Measurements from ENCODE around the gene SUMF2. TPM values are rescaled to one million over a fixed set of nuclear protein-coding genes. Genes with fewer than 3 reads are reported as not detected.

Gene SUMF2
- total RNA-seq, 3 donors from 2014 or later (not counting 1 experiment from before 2014, with no cell fraction given): 130 to 147 (median 136) TPM

GRCh38 chr7:56074371-56074791, 10.3 kb downstream of the SUMF2 start:
- Mint-ChIP-seq H3K9me3 (no peaks in the 10 kb centered on the region), H3K36me3 (peaks cover 7% of the 10 kb centered on the region), H3K4me1 (peaks cover 6 to 14% of the 10 kb centered on the region in 2 donors), H3K4me3 (no peak overlapping the region), H3K27ac (peak overlapping the region in 1 of 2 donors; percentile 7), H3K27me3 (ENCODE audit: low read depth in 2 of 2) (no peaks in the 10 kb centered on the region)
- DNase-seq: peak; percentile 59 to 78
- intact Hi-C loops (cut with micrococcal nuclease): loop anchor here (1.0 kb wide), 2 partner anchors 70 to 433 kb away; no protein-coding TSS in a partner anchor
- Histone ChIP-seq H3K4me3 (ENCODE audit: low read length) (no peak overlapping the region), H3K9me3 (ENCODE audit: control insufficient read depth, insufficient read depth, low read length) (no peaks in the 10 kb centered on the region), H3K4me1 (ENCODE audit: control insufficient read depth, insufficient read depth, low read length) (peaks cover 5% of the 10 kb centered on the region), H3K27me3 (ENCODE audit: control insufficient read depth, insufficient read depth, low read length) (no peaks in the 10 kb centered on the region), H3K36me3 (ENCODE audit: control insufficient read depth, insufficient read depth, low read length) (peaks cover 29% of the 10 kb centered on the region), H3K27ac (ENCODE audit: low read length) (no peak overlapping the region)
- 38% methylated on average over 18 of the region's 19 CpGs for WGBS (ENCODE audit: insufficient coverage)
- ATAC-seq: peak; percentile 87 to 98 (median 95)
- TF ChIP-seq CTCF (IDR thresholded peaks at IDR 0.05): peak; percentile 89

GRCh38 chr7:56077681-56078080, 13.6 kb downstream of the SUMF2 start:
- DNase-seq: no peak
- Mint-ChIP-seq H3K4me1 (peaks cover 6 to 14% of the 10 kb centered on the region in 2 donors), H3K4me3 (no peak overlapping the region), H3K9me3 (no peaks in the 10 kb centered on the region), H3K27me3 (ENCODE audit: low read depth in 2 of 2) (no peaks in the 10 kb centered on the region), H3K27ac (no peak overlapping the region), H3K36me3 (peaks cover 7% of the 10 kb centered on the region)
- 97% methylated on average over 3 of the region's 3 CpGs for WGBS (ENCODE audit: insufficient coverage)
- no peaks in the 10 kb centered on the region for H3K9me3 ChIP-seq (ENCODE audit: control insufficient read depth, insufficient read depth, low read length)
- intact Hi-C loops (cut with micrococcal nuclease): no loop called here
- ATAC-seq: no peak
- peaks cover 5% of the 10 kb centered on the region for H3K4me1 ChIP-seq (ENCODE audit: control insufficient read depth, insufficient read depth, low read length)
- H3K27ac ChIP-seq (ENCODE audit: low read length): no peak overlapping the region
- no peak for TF ChIP-seq CTCF (IDR thresholded peaks at IDR 0.05)
- H3K4me3 ChIP-seq (ENCODE audit: low read length): no peak overlapping the region
- peaks cover 22% of the 10 kb centered on the region for H3K36me3 ChIP-seq (ENCODE audit: control insufficient read depth, insufficient read depth, low read length)
- no peaks in the 10 kb centered on the region for H3K27me3 ChIP-seq (ENCODE audit: control insufficient read depth, insufficient read depth, low read length)

- no peaks in the 10 kb centered on the region for H3K27me3 Mint-ChIP-seq (ENCODE audit: low read depth in 2 of 2)
- intact Hi-C loops (cut with micrococcal nuclease): no loop called here
- Histone ChIP-seq H3K9me3 (ENCODE audit: control insufficient read depth, insufficient read depth, low read length) (no peaks in the 10 kb centered on the region), H3K27me3 (ENCODE audit: control insufficient read depth, insufficient read depth, low read length) (no peaks in the 10 kb centered on the region), H3K4me3 (ENCODE audit: low read length) (no peak overlapping the region), H3K4me1 (ENCODE audit: control insufficient read depth, insufficient read depth, low read length) (peaks cover 5% of the 10 kb centered on the region), H3K27ac (ENCODE audit: low read length) (no peak overlapping the region), H3K36me3 (ENCODE audit: control insufficient read depth, insufficient read depth, low read length) (peaks cover 19% of the 10 kb centered on the region)
- no peak overlapping the region for H3K27ac Mint-ChIP-seq
- TF ChIP-seq CTCF (IDR thresholded peaks at IDR 0.05): no peak
- peaks cover 6 to 10% of the 10 kb centered on the region in 2 donors for H3K4me1 Mint-ChIP-seq
- no peak for DNase-seq
- peaks cover 7% of the 10 kb centered on the region for H3K36me3 Mint-ChIP-seq
- ATAC-seq: no peak
- whole genome bisulfite sequencing (ENCODE audit: insufficient coverage): 95% methylated on average over 16 of the region's 16 CpGs
- no peak overlapping the region for H3K4me3 Mint-ChIP-seq
- H3K9me3 Mint-ChIP-seq: no peaks in the 10 kb centered on the region
Observed at GRCh38 chr7:56078196-56078595, 14.1 kb downstream of the SUMF2 start.
